HG02852 (cell line): Measurements from ENCODE around the gene OTOG.
"Not testable (repeated sequence)": the region's sequence is repeated elsewhere in the genome, so short reads cannot be mapped to it uniquely, and the experiment has no call there.

Experiments used
- ATAC-seq: cut with Tn5 transposase; IDR thresholded peaks from one replicate; pipeline ENCODE4 v1.9.1; 2021; ENCODE audit warnings: mild to moderate bottlenecking, moderate library complexity; ENCODE audit not compliant: unreplicated experiment

OTOG gene

DNA sequence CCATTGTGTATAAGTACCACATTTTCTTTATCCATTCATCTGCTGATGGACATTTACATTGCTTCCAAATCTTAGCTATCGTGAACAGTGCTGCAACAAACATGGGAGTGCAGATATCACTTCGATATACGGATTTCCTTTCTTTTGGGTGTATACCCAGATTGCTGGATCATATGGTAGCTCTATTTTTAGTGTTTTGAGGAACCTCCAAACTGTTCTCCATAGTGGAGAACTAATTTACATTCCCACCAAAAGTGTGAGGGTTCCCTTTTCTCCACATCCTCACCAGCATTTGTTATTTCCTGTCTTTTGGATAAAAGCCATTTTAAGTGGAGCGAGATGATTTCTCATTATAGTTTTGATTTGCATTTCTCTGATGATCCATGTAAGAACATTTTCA is 75.7 kb downstream of the OTOG start:
- not testable (repeated sequence) for ATAC-seq

DNA sequence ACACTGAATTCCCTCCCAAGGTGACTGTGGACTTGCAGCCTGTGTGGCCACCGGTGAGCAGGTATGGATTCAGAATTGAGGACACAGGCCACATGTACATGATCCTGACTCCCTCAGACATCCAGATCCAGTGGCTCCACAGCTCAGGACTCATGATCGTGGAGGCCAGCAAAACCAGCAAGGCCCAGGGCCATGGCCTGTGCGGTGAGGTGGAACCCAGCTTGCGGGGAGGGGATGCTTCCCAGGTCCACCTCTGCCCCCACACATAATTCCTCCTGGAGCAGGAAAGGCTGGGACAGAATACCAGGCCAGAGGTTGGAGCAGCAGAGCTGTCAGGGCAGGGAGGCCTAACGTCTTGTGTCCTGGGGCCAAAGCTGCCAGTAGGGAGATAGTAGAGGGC is 82.1 kb downstream of the OTOG start:
- ATAC-seq = no peak

DNA sequence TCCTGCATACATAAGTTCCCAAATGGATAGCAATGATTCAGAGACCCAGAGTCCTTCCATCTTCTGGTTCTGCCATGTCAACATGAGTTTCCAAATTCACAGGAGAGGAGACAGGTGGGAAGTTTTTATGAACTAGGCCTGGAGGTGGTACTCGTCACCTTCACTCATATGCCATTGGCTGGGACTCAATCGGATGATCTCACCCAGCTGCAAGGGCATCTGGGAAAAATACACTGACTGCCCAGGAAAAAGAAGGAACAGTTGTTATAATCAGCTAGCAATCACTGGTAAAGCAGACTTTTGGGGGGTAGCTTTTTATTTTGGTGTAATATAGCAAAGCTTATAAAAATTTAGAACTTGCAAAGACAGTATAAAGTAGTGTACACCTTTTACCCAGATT is 83.9 kb downstream of the OTOG start:
- no peak for ATAC-seq

DNA sequence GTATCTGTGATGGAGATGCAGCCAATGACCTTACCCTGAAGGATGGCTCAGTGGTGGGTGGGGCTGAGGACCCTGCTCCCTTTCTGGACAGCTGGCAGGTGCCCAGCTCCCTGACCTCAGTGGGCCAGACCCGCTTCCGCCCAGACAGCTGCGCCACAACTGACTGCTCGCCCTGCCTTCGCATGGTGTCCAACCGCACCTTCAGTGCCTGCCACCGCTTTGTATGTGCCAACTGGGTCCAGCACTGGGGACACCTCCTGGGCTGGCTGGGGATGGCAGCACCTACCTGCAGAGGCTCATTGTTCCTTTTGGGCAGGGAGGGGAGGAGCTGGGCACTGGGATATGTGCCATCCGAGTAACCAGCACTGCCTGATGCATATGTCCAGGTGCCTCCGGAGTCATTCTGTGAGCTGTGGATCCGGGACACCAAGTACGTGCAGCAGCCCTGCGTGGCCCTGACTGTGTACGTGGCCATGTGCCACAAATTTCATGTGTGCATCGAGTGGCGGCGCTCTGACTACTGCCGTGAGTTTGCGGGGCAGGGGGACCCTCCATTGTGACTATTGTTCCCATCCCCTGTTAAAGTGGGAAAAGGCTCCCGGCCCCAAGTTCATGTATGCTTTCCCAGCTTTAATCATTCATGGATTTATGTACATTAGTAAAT is 84.8 kb downstream of the OTOG start:
- ATAC-seq = no peak

DNA sequence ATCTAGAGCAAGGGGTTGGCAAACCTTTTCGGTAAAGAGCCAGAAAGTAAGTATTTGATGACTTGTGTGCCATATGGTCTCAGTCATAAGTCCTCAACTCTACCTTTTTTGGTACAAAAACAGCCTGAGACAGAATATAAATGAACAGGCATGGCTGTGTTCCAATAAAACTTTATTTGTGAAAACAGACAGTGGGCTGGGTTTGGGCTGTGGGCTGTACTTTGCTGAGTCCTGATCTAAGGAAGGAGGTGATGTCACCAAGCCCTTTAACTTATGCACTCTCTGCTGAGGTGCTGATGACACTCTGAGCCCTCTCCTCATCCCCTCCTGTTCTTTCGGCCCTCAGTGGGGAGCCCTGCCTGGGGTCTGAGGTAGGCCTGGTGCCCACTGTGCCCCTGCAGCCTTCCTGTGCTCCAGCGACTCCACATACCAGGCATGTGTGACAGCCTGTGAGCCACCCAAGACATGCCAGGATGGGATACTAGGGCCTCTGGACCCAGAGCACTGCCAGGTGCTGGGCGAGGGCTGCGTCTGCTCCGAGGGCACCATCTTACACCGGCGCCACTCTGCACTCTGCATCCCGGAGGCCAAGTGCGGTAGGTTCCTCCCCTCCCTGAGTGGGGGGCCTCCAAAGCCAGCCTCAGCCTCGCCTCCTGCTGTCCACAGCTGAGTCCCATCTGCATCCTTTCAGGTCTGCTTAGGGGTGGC is 86.4 kb downstream of the OTOG start:
- no peak for ATAC-seq

DNA sequence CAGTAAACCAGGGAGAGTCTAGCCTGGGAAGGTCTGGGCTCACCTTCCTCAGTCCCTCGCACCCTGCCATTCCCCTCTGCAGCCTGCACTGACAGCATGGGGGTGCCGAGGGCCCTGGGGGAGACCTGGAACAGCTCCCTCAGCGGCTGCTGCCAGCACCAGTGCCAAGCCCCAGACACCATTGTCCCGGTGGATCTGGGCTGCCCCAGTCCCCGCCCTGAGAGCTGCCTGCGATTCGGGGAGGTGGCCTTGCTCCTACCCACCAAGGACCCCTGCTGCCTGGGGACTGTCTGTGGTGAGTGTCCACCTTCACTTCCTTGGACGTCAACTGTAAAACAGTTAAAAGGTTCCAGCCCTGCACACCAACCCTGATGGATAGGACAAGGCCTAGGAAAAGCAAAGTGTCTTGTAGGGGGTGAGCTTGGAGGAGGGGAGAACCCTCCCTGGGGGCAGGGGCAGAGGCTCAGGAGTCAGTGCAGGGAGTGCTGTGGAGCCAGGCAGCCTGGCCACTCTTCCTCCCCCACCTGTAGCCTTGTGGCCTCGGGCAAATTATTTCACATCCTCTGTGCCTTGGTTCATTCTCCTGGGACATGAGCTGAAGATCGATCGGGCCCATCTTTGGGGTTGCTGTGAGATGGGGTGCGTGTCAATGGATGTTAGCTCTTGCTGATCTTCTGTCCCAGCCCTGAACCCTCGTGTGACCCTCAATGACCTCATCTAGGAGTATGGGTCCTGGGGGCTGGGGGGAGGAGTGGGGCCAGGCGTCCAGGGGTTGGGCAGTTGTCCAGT is 87.1 kb downstream of the OTOG start:
- ATAC-seq = no peak

DNA sequence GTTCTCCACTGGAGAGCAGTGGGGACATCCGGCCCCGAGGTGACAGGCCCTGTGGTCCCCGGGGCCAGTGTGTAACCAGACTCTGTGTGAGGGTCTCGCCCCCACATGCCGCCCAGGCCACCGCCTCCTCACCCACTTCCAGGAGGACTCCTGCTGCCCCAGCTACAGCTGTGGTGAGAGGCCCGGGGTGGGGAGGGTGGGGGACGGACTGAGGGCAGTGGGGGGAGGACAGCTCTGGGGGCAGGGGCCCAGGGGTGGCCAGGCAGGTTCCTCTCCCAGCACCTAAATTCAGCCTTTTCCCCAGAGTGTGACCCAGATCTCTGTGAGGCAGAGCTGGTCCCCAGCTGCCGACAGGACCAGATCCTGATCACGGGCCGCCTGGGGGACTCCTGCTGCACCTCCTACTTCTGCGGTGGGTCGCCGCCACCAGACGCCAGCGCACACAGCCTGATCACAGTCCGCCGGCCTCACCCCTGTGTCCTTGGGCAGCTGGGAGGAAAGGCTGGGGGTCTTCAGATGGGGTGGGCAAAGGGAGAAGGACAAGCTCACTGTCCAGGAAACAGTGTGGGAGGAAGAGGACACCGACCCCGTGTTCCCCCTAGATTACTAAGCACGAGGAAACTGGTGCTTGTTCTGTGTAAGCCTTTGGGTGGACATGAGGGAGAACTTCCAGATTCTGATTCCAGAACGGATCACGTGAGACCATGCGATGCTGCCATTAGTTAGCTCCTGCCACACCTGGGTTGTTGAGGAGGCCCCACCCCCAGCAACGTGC is 87.9 kb downstream of the OTOG start:
- no peak for ATAC-seq

DNA sequence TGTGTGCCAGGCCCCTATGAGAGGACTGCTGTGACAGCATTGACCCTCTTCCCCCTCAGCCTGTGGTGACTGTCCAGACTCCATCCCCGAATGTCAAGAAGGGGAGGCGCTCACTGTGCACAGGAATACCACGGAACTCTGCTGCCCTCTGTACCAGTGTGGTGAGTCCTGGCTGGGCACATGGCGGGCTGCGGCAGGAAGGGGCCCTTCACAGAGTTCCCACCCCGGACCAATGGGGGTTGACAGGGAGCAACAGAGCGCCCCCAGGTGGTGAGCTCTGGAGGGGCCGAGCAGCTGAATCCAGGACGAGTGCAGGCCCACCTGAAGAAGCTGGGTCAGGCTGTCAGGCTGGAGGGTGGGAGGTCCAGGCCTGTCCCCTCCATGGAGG is 88.5 kb downstream of the OTOG start:
- ATAC-seq = no peak

DNA sequence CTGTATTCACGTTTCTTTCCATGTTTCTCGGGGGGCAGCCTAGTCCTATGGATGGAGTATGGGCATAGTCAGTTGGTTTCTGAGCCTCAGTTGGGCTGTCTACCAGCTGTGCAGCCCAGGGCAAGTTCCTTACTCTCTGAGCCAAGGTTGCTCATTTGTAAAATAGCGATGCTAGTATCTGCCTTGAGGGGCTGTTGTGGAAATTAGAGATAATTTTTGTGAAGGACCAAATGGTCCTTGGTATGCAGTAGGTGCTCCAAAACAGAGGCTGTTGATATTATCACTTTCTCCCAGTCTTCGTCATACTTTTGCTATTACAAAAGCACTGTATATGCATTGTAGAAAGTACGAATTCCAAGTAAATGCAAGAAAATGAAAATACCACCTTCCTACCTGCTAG is 89.7 kb downstream of the OTOG start:
- no peak for ATAC-seq

DNA sequence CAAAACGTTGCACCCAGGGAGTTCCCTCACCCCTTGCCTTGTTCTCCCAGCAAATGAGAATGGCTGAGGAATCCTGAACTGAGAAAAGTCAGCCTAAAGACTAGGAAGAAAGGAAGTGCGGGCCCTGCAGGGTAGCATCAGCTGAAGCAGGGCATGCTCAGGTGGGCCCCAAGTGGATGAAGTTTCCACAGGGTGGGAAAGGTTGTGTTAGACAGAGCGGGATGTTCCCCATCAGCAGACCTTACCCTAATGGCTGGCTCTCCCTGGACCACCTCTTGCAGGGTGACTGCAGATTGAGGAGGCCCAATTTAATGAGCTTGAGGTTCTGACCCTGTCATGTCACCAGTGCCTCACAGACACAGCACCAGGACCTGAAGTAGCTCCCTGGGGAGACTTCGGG is 90.8 kb downstream of the OTOG start:
- ATAC-seq = no peak

DNA sequence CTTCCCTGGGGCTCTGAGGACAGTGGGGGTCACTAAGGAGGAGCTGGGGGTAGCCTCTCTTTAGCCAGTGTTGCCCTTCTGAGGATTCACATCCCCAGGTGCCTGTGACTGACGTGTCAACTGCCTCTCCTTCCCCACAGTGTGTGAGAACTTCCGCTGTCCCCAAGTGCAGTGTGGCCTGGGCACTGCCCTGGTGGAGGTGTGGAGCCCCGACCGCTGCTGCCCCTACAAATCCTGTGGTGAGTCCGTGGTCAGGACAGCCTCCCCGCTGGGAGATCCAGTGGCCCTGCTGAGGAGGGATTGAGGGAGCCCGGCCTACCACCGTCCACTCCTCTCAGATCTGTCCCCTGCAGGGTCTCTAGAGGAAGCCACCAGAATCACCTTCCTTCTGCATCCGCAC is 91.3 kb downstream of the OTOG start:
- no peak for ATAC-seq

DNA sequence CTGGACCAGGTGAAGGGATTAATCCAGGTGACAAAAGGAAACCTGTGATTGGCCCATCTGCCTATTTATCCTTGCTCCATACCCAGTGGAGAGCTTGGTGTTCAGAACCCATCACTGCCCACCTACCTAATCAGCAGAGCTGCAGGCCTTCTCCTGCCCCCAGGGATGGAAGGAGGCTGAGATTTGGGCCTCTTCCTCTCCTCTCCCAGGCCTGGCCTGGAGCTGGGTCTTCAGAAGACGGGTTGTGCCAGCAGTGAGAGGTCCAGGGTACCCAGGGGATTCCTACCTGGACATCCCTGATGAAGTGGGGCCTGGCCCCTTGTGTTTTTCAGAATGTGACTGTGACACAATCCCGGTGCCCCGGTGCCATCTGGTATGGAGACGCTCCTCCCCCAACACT is 92.0 kb downstream of the OTOG start:
- no peak for ATAC-seq

DNA sequence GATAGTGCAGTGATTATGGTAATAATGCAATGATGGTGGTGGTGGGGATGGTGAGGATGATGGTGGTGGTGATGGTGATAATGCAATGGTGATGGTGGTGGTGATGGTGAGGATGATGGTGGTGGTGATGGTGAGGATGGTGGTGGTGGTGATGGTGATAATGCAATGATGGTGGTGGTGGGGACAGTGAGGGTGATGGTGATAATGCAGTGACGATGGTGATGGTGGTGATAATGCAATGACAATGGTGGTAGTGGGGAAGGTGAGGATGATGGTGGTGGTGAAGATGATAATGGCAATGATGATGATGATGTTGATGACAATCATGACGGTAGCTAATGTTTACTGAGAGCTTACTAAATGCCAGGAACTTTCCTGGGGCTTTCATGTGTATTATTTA is 92.7 kb downstream of the OTOG start:
- ATAC-seq = no peak

DNA sequence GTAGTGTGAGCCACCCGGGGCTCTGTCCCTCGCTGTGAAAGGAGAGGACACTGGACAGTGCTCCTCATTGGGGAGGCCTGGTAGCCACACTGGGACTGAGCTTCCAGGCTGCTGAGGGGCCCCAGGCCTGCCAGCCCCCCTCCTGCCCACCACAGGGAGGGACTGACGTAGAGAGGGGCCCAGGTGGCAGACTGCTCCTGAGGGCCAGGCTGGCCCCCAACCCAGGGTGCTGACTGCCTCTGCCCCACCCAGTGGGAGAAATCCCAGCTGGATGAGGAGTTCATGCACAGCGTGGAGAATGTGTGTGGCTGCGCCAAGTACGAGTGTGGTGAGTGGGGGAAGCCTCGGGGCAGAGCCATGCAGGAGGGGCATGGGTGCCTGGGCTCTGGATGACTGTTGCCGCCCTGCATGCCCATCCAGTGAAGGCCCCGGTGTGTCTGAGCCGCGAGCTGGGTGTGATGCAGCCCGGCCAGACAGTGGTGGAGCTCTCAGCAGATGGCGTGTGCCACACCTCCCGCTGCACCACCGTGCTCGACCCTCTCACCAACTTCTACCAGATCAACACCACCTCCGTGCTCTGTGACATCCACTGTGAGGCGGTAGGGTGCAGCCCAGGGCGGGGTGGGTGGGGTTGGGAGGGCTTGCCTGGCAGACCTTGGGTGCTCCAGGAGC is 93.6 kb downstream of the OTOG start:
- ATAC-seq = no peak

DNA sequence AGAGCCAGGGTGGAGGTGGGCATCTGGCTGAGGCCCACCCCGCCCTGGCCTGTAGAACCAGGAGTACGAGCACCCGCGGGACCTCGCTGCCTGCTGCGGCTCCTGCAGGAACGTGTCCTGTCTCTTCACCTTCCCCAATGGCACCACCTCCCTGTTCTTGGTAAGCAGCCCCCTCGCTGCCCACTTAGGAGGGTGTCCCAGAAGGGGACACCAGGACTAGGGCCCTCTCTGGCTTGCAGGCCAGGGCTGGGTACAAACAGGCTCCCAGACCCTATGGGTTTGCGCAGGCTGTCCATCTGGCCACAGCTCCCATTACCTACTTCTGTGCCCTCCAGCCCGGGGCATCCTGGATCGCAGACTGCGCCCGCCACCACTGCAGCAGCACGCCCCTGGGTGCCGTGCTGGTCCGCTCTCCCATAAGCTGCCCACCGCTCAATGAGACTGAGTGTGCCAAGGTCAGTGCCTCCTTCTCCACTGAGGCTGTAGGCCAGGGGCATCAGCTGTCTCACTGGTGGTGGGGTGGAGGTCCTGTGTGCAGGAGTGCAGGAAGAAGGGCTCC is 94.8 kb downstream of the OTOG start:
- ATAC-seq = no peak

DNA sequence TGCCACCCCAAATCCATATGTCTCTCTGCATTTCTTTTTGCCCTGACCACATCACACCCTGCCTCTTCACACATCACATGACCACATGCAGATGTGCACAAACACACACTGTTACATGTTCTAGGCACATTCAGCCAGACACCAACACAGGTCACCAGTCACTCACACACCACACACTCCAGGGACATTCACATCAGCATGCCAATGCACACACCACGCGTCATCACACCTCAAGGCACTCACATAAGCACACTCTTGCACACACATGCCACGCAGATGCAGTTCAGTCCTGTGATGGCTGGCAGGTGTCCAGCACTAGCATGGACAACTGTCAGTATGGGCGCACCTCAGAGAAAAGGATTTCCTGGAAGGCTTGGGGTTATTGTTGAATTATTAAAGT is 95.3 kb downstream of the OTOG start:
- no peak for ATAC-seq

DNA sequence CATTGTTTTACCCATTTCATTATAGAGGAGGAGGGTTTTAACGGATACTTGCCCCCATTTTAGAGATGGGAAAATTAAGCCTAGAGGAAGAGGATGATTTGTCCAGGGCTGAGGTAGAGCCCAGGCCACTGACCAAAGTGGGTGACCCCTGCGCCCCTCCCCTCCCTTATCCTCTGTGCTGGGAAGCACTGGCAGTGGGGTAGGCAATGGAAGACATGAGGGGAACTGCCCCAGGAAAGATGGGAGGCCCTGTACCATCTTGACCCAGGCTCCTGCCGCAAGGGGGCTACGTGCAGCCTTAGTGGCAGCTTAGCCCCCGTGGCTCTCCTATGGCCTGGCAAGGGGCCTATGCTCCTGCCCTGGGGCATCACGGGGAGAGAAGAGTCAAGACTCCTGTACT is 95.9 kb downstream of the OTOG start:
- ATAC-seq = no peak

DNA sequence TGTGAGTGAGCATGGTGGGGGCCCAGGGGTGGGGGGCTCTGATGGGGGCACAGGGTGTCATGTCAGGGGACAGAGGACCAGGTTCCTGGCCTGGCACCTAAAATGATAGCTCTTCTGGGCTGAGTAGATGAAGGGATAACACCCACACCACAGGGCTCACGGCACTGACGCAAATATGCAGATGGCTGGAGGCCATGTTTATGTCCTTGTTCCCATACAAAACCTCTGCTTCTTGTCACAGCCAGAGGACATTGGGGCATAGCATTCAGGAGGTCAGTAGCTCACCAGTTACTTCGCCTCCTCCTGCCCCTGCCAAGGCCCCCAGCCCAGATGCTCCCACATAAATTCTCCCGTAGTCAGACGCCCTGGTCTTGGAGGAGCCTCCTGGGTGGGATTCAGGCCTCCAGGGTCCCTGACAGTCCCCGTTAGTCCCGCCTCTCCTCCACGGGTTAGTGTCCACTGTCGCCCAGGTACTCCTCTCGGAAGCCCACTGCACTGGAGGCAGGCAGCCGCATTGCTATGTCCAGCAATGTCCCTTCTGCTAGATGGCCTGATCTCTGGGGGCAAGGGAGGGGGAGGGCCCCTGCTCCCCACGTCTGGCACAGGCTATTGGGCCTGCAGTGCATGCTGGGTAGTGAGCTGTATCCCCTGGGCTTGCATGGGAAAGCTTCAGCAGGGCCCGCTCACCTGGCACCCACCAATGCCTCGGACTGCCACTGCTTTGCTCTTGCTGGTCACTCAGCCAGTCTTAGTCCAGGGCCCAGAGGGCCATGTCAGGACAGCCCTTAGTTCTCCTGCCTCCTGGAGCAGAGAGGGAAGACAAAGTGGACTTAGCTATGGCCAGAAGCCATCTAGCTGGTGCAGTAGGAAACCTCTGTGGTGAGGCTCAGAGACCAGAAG is 96.7 kb downstream of the OTOG start:
- no peak for ATAC-seq

DNA sequence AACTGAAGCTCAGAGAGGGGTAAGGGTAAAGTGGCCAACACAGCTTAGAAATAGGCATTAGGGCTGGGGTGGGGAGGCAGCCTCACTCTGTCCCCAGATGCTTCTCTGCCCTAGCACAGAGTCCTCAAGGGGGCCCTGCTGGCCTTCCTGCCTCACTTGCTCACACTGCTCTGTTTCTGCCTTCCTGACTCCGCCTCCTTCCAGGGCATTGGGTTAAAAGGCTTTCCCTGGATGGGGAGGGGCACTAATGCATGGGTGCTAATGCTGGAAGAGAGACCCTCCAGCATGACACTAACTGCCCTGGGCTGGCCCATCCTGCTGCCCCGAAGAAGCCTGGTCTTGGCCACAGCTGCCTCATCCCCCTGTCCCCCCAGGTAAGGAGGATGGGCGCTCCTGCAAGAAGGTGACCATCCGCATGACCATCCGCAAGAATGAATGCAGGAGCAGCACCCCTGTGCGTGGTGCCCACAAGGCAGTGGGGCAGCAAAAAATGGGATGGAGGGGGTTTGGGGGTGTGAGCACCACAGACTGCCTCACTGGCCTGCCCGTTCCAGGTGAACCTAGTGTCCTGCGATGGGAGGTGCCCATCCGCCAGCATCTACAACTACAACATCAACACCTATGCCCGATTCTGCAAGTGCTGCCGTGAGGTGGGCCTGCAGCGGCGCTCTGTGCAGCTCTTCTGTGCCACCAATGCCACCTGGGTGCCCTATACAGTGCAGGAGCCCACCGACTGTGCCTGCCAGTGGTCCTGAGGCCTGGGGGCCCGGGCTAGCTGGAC is 98.3 kb downstream of the OTOG start:
- ATAC-seq = no peak
